Measurements from ENCODE around the gene DIP2C.
"Not testable (repeated sequence)": the region's sequence is repeated elsewhere in the genome, so short reads cannot be mapped to it uniquely, and the experiment has no call there.

The DIP2C gene

DNA sequence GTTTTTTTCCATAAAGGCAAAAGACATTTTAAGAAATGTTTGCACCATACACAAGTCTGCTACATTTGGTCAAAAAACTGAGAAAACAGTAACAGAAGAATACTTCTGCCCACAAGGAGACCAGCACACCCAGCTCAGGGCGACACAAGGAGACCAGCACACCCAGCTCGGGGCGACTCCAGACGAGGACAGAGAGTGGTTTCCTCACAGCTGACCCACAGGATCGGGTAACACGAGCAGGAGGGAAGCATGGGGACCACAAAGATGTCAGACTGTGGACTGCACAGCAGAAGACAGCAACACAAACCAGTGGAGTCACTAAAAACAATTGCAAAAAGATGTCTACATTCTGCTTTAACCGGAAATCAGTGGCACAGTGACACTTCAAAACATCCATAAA lies 237.6 kb downstream of the DIP2C start:
- no peak for DNase-seq (ENCODE audit: low spot score)

DNA sequence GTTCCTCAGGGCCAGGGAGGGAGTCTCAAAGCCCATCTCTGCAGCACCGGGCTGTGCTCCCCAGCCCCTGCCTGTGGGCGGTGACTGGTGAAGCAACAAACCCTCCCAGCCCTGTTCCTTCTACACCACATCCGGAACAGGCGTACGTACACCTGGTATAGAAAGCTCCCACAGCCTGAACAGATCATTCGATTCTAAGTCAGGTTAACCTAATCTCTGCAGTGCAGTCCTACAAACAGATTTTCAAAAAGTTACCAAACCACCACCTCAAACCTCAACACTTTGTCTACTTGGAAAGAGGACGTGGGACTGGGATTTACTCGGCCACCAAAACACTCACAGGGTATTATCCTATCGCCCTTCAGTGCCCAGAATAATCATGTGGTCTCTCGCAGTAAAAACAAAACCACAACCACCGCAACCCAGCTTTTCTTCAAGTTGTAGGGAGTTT lies 238.4 kb downstream of the DIP2C start:
- DNase-seq (ENCODE audit: low spot score): no peak

DNA sequence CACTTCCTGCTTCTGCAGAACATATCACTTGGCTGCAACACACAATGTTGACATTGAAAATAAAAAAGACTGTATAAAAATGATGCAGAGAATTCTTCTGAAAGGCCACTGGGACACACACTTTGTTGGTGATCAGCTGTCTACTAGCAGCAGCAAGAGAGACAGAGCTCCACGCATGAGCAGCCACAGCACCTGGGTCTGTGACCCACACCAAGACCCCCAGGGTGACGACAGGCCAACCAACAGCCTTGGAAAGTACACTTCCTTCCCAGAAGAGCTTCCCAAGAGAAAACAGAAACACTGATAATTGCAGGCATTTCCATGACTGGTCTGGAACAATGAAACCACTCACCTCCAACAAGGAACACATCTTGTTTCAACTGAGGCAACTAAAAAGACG lies 239.0 kb downstream of the DIP2C start:
- DNase-seq (ENCODE audit: low spot score): no peak

DNA sequence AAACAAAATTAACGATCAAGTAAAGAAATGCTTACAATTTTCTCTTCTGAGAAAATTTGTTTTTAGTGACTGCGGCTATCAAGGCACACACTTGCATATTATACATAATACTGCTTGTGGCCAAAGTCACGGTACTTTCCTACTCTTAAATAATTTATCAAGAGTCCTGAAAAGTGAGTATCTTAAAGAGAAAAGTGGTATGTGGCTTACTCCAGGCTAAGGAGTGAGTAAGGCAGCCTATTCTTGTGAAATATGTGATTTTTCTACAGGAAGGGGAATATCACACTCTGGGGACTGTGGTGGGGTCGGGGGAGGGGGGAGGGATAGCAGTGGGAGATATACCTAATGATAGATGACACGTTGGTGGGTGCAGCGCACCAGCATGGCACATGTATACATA lies 240.1 kb downstream of the DIP2C start:
- not testable (repeated sequence) for DNase-seq (ENCODE audit: low spot score)

DNA sequence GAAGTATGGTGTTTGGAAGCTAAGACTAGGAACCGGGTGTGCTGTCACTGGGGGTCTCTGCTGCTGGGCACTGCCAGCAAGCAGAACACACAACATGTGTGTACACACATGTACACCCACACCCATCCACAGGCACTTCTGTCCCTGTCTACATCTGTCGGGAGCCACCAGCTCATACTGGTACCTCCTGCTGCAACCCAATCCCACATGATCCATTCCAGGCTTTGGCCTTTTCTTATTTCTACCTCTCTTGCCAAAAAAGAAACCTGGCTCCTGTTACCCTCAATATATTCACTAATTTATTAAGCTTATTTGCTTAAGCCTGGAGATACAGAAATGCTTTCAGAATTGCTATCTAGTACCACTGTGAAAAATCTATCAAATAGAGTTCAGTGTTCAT lies 246.0 kb downstream of the DIP2C start:
- no peak for DNase-seq (ENCODE audit: low spot score)

DNA sequence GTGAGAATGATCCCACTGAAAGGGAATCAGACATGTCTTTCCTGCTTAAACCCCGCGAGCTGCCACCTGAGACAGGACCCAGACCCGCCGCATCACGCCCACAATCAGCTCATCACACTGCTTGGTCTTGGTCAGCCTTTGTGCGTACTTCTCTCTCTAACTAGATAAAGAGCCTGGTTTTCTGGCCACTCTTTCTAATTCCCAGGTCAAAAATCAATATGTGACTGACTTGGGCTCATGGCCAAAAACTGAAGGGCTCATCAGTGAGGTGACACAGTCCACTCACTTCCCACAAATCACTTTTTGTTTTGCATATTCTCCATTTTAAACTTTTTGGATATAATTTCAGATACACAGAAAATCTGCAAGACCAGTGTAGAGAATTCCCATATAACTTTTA lies 247.3 kb downstream of the DIP2C start:
- DNase-seq (ENCODE audit: low spot score): peak; percentile 80

DNA sequence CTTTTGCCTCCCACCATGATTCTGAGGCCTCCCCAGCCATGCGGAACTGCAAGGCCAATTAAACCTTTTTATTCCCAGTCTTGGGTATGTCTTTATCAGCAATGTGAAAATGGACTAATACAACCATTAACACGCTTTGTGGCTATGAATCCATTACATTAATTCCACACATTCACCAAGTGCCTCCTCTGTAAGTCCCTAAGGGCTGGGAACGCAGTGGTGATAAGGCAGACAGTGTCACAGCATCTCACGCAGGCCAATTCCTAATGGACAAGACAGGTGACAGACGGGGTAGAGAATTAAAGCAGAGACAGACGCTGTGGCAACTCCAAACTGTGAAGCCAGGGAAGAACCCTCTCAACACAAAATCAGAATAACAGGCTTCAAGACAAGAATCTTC lies 247.8 kb downstream of the DIP2C start:
- DNase-seq (ENCODE audit: low spot score): no peak

DNA sequence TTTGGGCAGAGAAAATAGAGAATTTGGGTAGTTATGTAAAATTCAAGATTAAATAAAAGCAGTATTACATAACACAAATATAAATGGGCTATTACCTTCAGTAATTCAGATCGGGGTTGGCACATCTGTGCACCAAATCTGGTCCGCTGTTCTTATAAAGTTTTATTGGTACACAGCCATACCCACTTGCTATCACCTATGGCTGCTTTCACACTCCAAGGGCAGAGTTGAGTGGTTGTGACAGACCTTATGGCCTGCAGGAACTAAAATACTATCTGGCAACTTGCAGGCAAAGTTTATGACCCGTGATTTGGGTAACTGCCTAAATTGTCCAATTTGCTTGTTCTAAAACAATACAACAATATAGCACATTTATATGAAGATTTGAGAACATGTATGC lies 249.3 kb downstream of the DIP2C start:
- DNase-seq (ENCODE audit: low spot score): no peak

DNA sequence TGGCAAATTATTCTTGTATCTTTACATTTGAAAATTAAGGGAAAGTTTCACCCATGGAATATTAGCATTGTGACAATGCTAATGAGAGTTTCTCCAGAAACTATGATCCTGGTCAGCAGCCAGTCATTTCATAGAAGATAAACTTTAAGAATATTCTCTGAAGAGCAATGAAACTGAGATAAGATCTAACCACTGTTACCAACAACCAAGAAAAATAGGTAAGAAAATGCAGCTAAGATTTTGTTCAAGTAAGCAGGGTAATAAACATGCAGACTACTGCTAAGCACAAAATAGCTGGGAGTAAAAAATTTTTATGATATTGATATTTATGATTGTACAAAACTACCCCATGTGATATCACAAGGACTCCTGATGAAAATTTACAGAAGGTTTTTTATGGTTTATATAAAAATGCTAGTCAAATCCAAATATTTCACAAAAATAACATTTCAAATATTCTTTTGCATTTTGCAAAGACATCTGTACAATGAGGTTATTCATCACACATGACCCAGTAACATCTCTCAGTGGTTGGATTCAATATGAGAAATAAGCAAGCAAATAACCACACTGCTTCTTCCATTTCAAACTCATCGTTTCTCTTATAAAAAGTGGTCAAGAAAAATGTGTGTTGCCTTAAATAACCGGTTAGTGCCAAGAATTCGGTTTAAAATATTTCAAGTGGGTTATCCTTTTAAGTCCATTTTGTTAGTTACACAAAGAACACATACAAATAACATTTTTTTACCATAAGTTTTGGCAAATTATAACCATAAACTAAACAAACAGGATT lies 251.6 kb downstream of the DIP2C start:
- no peak for DNase-seq (ENCODE audit: low spot score)

DNA sequence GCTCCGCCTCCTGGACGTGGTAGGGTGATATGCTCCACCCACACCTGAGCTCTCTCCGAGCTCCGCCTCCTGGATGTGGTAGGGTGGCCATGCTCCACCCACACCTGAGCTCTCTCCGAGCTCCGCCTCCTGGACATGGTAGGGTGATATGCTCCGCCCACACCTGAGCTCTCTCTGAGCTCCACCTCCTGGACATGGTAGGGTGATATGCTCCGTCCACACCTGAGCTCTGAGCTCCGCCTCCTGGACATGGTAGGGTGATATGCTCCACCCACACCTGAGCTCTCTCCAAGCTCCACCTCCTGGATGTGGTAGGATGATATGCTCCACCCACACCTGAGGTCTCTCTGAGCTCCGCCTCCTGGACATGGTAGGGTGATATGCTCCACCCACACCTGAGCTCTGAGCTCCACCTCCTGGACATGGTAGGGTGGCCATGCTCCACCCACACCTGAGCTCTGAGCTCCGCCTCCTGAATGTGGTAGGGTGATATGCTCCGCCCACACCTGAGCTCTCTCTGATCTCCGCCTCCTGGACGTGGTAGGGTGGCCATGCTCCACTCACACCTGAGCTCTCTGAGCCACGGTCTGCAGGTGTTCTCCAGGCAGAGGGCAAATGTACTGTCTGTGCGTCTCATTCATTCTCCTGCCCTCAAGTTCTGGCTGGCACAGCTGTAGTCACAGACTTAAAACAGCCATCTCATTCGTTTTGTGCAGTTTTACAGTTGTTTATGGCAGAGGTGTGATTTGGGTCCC lies 252.4 kb downstream of the DIP2C start:
- no peak for DNase-seq (ENCODE audit: low spot score)

DNA sequence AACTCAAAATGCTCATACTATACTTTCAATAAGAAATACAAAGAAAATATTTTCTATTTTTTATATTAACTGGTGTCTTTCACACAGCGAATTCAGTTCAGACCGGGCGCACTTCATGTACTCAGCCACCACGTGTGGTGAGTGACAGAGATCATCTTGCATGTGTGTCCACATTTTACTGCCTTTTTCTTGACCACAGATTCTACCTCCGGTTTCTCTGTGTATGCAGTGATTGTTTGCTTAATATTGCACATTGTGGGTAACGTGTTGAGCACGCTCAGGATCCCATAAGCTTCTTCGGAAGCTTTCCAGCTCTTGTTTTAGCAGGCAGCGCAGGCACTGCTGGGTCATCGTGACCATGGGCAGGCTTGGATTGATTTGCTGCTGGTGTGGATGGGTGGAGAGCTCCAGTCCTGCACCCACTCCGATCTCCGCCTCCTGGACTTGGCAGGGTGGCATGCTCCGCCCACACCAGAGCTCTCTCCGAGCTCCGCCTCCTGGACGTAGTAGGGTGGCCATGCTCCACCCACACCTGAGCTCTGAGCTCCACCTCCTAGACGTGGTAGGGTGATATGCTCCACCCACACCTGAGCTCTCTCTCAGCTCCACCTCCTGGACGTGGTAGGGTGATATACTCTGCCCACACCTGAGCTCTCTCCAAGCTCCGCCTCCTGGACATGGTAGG lies 253.3 kb downstream of the DIP2C start:
- DNase-seq (ENCODE audit: low spot score): no peak

DNA sequence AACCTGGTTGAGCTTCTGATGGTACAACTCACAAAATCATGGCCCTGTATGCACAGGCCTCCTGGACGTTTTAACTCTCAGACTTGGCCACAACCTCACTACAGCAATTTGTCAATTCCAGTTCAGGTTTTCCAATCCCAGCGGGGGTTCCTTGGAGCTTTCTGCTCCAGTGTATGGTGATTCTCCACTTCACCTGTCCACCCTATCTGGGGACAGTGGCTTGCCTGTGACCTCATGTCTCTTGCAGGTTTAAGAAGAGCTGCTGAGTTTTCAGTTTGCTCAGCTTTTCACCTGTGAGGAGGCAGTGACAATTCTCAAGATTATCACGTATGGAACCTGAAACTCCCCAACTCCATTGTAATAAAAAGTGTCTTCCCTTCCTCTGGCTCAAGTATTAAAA lies 254.1 kb downstream of the DIP2C start:
- DNase-seq (ENCODE audit: low spot score): no peak

DNA sequence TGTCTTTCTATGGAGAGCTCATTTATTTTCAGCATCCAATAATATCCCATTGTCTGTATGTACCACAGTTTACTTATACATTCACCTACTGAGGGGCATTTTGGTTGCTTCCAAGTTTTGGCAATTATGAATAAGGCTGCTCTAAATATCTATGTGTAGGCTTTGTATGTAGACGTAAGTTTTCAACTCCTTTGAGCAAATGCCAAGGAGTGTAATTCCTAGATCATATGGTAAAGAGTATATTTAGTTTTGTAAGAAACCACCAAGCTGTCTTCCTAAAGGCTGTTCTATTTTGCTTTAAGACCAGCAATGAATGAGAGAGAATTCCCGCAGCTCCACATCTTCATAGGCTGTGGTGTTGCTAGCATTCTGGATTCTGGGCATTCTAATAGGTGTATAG lies 259.8 kb downstream of the DIP2C start:
- no peak for DNase-seq (ENCODE audit: low spot score)

DNA sequence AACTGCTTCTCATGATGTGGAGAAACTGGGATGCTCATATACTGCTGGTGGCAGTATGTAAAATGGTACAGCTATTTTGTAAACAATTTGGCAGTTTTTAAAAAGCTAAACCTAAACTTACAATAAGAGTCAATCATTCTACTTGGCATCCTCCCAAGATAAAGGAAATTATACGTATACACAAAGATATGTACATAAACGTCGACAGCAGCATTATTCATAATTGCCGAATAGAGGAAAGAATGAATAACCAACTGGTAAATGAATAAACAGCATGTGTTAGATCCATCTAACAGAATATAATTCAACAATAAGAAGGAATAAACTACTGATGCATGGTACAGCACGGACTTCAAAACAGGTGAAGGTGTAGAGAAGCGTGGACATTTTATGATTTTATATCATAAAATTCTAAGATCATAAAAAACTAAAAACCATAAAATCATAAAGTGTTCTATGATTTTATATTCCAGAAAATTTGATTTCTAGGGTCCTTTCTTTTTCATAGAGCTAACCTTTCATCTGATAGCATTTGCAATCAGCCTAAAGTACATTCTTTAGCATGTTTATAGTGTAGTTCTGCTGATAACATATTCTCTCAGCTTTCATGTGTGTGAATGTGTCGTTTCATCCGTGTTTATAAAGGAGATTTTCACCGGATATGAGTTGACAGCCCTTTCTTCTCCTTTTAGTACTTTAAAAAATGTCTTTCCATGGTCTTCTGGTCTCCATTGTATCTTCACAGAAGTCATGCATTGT lies 261.5 kb downstream of the DIP2C start:
- no peak for DNase-seq (ENCODE audit: low spot score)

DNA sequence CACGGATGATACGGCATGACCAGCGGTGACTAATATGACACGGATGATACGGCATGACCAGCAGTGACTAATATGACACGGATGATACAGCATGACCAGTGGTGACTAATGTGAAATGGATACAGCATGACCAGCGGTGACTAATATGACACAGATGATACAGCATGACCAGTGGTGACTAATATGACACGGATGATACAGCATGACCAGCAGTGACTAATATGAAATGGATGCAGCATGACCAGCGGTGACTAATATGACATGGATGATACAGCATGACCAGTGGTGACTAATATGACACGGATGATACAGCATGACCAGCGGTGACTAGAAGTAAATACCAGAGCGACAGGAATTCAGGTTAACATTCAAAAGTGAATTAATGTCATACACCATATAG lies 264.1 kb downstream of the DIP2C start:
- not testable (repeated sequence) for DNase-seq (ENCODE audit: low spot score)

DNA sequence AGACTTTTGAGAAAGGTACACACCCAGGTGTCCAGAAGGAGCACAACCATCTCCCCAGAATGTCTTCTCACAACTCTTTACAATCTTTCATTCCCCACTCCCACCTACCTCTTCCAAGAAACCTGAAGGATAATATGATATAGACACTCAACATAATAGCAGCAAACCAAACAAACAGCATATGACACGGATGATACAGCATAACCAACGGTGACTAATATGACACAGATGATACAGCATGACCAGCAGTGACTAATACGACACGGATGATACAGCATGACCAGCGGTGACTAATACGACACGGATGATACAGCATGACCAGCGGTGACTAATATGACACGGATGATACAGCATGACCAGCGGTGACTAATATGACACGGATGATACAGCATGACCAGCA lies 264.7 kb downstream of the DIP2C start:
- DNase-seq (ENCODE audit: low spot score): not testable (repeated sequence)

DNA sequence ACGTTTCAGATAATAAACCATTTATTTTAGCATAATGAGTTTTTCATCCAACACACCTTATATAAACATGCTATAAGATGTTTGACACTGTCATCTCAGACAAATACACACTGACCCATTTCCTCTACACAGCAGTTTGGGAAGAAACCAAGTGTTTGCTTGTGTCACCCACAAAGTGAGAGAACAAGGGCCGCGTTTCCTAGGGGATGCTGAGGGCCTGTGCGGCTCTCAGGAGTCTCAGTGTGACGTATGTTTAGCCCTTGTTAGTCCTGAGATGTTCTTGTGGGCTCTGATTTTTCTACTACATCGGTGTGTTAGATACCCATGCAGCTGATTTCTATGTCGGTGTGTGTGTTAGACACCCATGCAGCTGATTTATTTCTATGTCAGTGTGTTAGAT lies 266.3 kb downstream of the DIP2C start:
- no peak for DNase-seq (ENCODE audit: low spot score)

DNA sequence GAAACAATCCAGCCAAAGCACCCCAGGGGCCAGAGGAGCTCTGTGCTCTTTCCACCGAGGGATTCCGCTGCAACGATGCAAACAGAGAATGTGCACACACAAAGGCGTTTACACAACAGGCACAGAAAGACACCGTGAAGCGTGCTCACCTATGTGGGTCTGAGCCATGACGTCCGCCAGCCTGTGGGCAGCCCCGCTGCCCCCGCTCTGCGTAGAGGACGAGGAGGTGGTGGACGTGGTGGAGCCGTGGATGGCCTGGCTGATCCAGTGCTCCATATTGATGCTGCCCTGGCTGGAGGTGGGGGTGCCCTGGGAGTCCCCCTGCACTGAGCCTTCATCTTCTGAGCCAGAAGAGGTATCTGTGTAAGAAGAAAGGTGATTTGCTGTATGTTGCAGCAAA lies 266.8 kb downstream of the DIP2C start:
- no peak for DNase-seq (ENCODE audit: low spot score)

DNA sequence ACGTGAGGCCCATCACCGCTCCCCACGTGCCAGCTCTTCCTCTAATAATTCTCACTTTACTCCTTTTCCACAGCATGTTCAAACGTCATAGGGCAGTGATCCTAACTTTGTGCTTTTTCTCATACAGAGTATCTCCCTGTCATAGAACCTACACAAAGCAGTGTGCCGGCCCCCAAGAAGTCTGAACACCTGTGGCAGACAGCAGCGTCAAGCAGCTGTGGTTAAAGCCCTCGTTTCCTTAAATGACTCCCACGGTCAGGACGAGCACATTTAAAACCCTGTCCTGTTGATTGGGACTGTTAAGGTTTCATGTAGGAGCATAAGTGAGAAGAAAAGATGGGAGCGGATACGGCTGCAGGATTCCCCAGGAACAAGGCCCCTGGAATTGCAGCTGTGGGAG lies 267.2 kb downstream of the DIP2C start:
- no peak for DNase-seq (ENCODE audit: low spot score)

DNA sequence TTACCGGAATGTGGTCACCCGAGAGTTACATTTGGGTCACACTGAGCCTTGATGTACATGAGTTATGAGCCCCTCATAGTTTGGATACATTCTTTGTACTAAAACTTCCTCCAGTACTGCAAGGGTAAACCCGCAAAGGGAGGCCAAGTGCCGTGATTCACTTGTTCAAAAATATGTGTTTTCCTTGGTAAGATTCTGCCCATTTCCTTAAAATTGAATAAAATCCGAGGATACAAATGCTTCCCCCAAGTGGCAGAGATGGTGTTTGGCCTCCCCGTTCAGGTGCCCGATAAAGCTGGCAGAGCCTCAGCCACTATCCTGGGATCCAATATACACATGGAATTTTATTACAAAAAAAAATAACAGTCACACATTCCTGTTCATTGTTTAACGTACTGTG lies 268.3 kb downstream of the DIP2C start:
- no peak for DNase-seq (ENCODE audit: low spot score)

DNA sequence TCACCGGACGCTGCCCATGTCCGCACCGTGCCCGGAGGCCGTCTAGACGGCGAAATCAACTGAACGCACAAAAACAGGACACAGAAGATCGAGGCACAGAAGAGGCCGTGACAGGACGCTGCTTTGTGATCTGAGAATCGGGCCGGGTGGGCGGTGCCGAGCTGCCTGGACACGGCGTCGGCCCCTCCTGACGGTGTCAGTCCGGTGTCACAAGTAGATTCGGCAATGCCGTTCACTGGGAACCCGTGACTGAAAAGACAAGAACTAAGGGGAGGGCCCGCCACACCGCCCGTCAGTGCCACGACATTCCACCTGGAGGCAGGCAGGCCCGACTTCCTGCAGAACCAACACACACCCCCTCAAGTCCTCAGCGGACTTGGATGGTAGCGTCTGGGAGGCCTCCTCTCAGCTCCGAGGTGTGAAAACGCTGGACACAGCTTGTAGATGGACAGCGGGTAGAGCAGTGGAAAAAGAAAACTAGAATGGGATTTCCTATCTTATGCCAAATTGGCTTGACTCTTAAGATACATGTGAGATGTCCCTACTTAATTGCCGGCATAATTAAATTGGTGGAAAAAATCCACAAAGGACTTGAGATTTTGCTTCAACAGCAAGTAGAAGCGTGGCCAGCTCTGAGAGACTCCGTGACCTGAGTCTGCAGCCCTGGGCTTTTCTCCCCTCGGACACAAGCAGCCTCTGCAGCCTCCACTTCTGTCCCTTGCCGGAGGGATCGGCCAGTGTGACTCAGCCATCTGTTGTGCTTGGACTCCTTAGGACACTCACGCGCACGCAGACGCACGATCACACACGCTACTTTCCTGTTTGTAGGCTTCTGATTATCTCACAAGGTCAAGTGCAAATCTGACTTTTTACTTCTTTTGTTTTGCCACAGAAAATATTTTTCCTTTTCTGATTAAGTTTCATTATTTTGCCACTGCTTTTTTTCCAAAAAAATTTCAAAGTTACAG lies 269.0 kb downstream of the DIP2C start:
- DNase-seq (ENCODE audit: low spot score): no peak
